HCT116 (cell line): ENCODE results near the gene ITPKB.

Experiments used
- EZH2phosphoT487 ChIP-seq: fragments of 200-600 bp; IDR thresholded peaks from 2 replicates; pipeline ENCODE4 v1.6.1; 2018; ENCODE audit warnings: antibody characterized with exemption, borderline replicate concordance
- JUND ChIP-seq: IDR thresholded peaks from 2 replicates; pipeline ENCODE4 v1.6.1; 2012
- POLR2A ChIP-seq: IDR thresholded peaks from 2 replicates; pipeline ENCODE4 v1.7.0; 2011; ENCODE audit warnings: borderline replicate concordance; ENCODE audit not compliant: insufficient read depth, insufficient read length; ENCODE audit errors: extremely low read depth
- SP1 ChIP-seq: IDR thresholded peaks from 2 replicates; pipeline ENCODE4 v1.6.1; 2012; ENCODE audit warnings: low read depth
- TCF7L2 ChIP-seq: IDR thresholded peaks from 2 replicates; pipeline ENCODE4 v1.7.0; 2011; ENCODE audit warnings: borderline replicate concordance, inconsistent platforms; ENCODE audit not compliant: insufficient read depth, insufficient read length; ENCODE audit errors: extremely low read depth
- TF ChIP-seq, protein P1 (sequence below), 3 experiments: fragments of 200-600 bp in 1 of 3; sonication (generic) in 1 of 3; IDR thresholded peaks in 2 of 3; conservative IDR thresholded peaks in 1 of 3; 2 replicates each; pipeline ENCODE4 v1.5.1; 2012 to 2017; ENCODE audit warnings: low read depth in 2 of 3, low read length in 2 of 3, antibody characterized with exemption in 1 of 3, borderline replicate concordance in 1 of 3, control low read depth in 1 of 3, mild to moderate bottlenecking in 1 of 3, mixed read lengths in 1 of 3, mixed run types in 1 of 3, moderate library complexity in 1 of 3; ENCODE audit not compliant: insufficient read depth in 1 of 3
- TF ChIP-seq, protein P2 (sequence below): IDR thresholded peaks from 2 replicates; pipeline ENCODE4 v1.6.1; 2012
- TF ChIP-seq, protein P3 (sequence below): IDR thresholded peaks from 2 replicates; pipeline ENCODE4 v1.6.1; 2012; ENCODE audit warnings: low read depth

DNA sequence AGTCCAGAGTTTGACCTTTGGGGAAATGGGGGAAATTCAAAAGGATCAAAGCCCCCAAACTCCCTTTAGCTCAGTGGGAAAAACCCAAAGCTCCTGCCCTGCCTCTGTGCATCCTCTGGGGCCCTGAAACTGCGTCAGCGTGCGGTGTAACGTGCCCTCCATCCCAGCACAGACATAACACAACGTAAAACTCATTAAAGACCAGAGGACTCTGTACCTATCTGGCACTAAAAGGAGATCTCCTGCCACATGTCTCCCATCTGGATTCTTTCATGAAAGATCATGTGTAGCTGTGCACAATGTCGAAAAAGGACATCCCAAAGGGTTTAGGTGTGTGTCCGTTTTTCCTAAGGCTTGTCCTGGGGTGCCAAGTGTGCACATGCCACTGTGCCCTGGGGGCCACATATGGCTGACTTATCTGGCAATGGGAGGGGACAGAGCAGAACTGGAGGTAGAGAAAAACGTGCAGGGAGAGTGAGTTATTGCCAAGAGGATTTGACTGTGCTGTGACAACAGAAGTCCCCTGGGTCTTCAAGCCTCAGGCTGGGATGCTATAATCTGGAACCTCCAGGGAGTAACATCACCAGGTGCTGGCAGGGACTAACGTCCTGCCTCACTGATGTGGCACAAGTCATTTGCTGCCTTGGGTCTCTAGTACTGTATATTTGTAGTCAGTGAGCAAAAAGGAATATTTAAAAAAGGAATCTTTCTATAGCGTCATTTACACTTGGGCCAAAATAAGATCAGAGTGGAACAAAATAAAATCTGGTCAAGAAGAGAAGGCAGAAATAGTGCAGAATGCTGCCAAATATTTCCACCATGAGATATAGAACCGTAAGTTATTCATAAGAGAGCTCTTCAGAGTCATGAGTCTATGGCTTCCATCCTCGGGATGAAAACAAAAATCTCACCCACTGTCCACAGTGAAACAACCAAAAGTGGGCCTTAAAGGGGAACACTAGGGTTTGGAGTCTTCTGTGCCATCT is 52.3 kb downstream of the ITPKB start:
- TF ChIP-seq TCF7L2 (no peak), POLR2A (no peak), SP1 (no peak), EZH2phosphoT487 (no peak), JUND (no peak)
- TF ChIP-seq, protein P1, sequence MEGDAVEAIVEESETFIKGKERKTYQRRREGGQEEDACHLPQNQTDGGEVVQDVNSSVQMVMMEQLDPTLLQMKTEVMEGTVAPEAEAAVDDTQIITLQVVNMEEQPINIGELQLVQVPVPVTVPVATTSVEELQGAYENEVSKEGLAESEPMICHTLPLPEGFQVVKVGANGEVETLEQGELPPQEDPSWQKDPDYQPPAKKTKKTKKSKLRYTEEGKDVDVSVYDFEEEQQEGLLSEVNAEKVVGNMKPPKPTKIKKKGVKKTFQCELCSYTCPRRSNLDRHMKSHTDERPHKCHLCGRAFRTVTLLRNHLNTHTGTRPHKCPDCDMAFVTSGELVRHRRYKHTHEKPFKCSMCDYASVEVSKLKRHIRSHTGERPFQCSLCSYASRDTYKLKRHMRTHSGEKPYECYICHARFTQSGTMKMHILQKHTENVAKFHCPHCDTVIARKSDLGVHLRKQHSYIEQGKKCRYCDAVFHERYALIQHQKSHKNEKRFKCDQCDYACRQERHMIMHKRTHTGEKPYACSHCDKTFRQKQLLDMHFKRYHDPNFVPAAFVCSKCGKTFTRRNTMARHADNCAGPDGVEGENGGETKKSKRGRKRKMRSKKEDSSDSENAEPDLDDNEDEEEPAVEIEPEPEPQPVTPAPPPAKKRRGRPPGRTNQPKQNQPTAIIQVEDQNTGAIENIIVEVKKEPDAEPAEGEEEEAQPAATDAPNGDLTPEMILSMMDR (IDR thresholded peaks at IDR 0.05 in 2 of 3, conservative IDR thresholded peaks at IDR 0.05 in 1 of 3; ENCODE audit: borderline replicate concordance in 1 of 3, insufficient read depth in 1 of 3, low read depth in 2 of 3, low read length in 2 of 3): no peak
- TF ChIP-seq, protein P2, sequence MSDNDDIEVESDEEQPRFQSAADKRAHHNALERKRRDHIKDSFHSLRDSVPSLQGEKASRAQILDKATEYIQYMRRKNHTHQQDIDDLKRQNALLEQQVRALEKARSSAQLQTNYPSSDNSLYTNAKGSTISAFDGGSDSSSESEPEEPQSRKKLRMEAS: no peak
- TF ChIP-seq, protein P3, sequence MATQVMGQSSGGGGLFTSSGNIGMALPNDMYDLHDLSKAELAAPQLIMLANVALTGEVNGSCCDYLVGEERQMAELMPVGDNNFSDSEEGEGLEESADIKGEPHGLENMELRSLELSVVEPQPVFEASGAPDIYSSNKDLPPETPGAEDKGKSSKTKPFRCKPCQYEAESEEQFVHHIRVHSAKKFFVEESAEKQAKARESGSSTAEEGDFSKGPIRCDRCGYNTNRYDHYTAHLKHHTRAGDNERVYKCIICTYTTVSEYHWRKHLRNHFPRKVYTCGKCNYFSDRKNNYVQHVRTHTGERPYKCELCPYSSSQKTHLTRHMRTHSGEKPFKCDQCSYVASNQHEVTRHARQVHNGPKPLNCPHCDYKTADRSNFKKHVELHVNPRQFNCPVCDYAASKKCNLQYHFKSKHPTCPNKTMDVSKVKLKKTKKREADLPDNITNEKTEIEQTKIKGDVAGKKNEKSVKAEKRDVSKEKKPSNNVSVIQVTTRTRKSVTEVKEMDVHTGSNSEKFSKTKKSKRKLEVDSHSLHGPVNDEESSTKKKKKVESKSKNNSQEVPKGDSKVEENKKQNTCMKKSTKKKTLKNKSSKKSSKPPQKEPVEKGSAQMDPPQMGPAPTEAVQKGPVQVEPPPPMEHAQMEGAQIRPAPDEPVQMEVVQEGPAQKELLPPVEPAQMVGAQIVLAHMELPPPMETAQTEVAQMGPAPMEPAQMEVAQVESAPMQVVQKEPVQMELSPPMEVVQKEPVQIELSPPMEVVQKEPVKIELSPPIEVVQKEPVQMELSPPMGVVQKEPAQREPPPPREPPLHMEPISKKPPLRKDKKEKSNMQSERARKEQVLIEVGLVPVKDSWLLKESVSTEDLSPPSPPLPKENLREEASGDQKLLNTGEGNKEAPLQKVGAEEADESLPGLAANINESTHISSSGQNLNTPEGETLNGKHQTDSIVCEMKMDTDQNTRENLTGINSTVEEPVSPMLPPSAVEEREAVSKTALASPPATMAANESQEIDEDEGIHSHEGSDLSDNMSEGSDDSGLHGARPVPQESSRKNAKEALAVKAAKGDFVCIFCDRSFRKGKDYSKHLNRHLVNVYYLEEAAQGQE: no peak
